SK-N-SH treated with all-trans-retinoic acid at 6 μM for 48 hours (cell line): ENCODE measurements around the gene C2CD3.

ENCODE experiments used
- ATAC-seq: fragments of 200-7000 bp; cut with Tn5 transposase; 3 replicates; pipeline ENCODE4 v1.9.1; 2020; ENCODE audit warnings: mild to moderate bottlenecking, moderate library complexity
- BACH2 ChIP-seq: fragments of 250-450 bp; sonication (Bioruptor Pico); IDR thresholded peaks from 2 replicates; pipeline ENCODE4 v1.9.0; 2021; ENCODE audit warnings: mild to moderate bottlenecking, borderline replicate concordance
- CSDC2 ChIP-seq: fragments of 250-450 bp; sonication (Bioruptor Pico); IDR thresholded peaks from 2 replicates; pipeline ENCODE4 v1.5.0; 2020; ENCODE audit warnings: mild to moderate bottlenecking, moderate library complexity
- GLIS3 ChIP-seq: fragments of 250-450 bp; sonication (Bioruptor Pico); IDR thresholded peaks from 2 replicates; pipeline ENCODE4 v1.5.0; 2020; ENCODE audit warnings: mild to moderate bottlenecking, moderate library complexity
- ISL1 ChIP-seq: fragments of 250-450 bp; sonication (Bioruptor Pico); IDR thresholded peaks from 2 replicates; pipeline ENCODE4 v2.1.2; 2022; ENCODE audit warnings: mild to moderate bottlenecking, moderate library complexity
- OSR1 ChIP-seq: fragments of 250-450 bp; sonication (Bioruptor Pico); IDR thresholded peaks from 2 replicates; pipeline ENCODE4 v1.8.0; 2022; ENCODE audit warnings: moderate library complexity, mild to moderate bottlenecking, inconsistent platforms
- PATZ1 ChIP-seq: fragments of 250-450 bp; sonication (Bioruptor Pico); IDR thresholded peaks from 2 replicates; pipeline ENCODE4 v1.8.0; 2020; ENCODE audit warnings: mild to moderate bottlenecking, moderate library complexity, borderline replicate concordance
- PPARA ChIP-seq: fragments of 250-450 bp; sonication (Bioruptor Pico); IDR thresholded peaks from 2 replicates; pipeline ENCODE4 v1.5.0; 2020; ENCODE audit warnings: mild to moderate bottlenecking, borderline replicate concordance
- RARB ChIP-seq: fragments of 250-450 bp; sonication (Bioruptor Pico); IDR thresholded peaks from 2 replicates; pipeline ENCODE4 v1.8.0; 2021; ENCODE audit warnings: mild to moderate bottlenecking, moderate library complexity
- SNAI2 ChIP-seq: fragments of 250-450 bp; sonication (Bioruptor Pico); IDR thresholded peaks from 2 replicates; pipeline ENCODE4 v1.5.0; 2020; ENCODE audit warnings: mild to moderate bottlenecking, moderate library complexity
- TCF4 ChIP-seq: fragments of 250-450 bp; sonication (Bioruptor Pico); IDR thresholded peaks from 2 replicates; pipeline ENCODE4 v1.8.0; 2021; ENCODE audit warnings: mild to moderate bottlenecking, moderate library complexity, borderline replicate concordance
- TOX ChIP-seq: fragments of 250-450 bp; sonication (Bioruptor Pico); IDR thresholded peaks from 2 replicates; pipeline ENCODE4 v1.8.0; 2021; ENCODE audit warnings: mild to moderate bottlenecking, moderate library complexity, borderline replicate concordance
- TSHZ2 ChIP-seq: fragments of 250-450 bp; sonication (Bioruptor Pico); IDR thresholded peaks from 2 replicates; pipeline ENCODE4 v1.5.0; 2020; ENCODE audit warnings: mild to moderate bottlenecking, moderate library complexity
- ZFP3 ChIP-seq: fragments of 250-450 bp; sonication (Bioruptor Pico); IDR thresholded peaks from 2 replicates; pipeline ENCODE4 v1.5.0; 2020; ENCODE audit warnings: mild to moderate bottlenecking, moderate library complexity
- ZFP30 ChIP-seq: fragments of 450-650 bp; formaldehyde crosslinking; IDR thresholded peaks from 2 replicates; pipeline ENCODE4 v1.5.0; 2022; ENCODE audit warnings: mild to moderate bottlenecking, moderate library complexity
- ZNF565 ChIP-seq: fragments of 450-650 bp; formaldehyde crosslinking; conservative IDR thresholded peaks from 2 replicates; pipeline ENCODE4 v1.5.0; 2020; ENCODE audit warnings: low read depth, mild to moderate bottlenecking, moderate library complexity
- ZNF70 ChIP-seq: fragments of 450-650 bp; formaldehyde crosslinking; IDR thresholded peaks from 2 replicates; pipeline ENCODE4 v1.5.0; 2020; ENCODE audit warnings: mild to moderate bottlenecking, moderate library complexity
- ZNF8 ChIP-seq: fragments of 450-650 bp; formaldehyde crosslinking; IDR thresholded peaks from 2 replicates; pipeline ENCODE4 v1.5.0; 2020; ENCODE audit warnings: mild to moderate bottlenecking, moderate library complexity
- TF ChIP-seq, protein P1 (sequence below): fragments of 250-450 bp; sonication (Bioruptor Pico); IDR thresholded peaks from 2 replicates; pipeline ENCODE4 v1.8.0; 2021; ENCODE audit warnings: low read depth, mild to moderate bottlenecking, moderate library complexity, borderline replicate concordance

The C2CD3 gene

GRCh38 chr11:74013141-74013540, 157.7 kb downstream of the C2CD3 start:
- TF ChIP-seq SNAI2 (CRISPR knock-in tag) (no peak), ZNF70 (CRISPR knock-in tag) (no peak), ZFP3 (CRISPR knock-in tag) (no peak), ZNF8 (CRISPR knock-in tag) (no peak), GLIS3 (no peak), TSHZ2 (CRISPR knock-in tag) (no peak)
- TF ChIP-seq, protein P1, sequence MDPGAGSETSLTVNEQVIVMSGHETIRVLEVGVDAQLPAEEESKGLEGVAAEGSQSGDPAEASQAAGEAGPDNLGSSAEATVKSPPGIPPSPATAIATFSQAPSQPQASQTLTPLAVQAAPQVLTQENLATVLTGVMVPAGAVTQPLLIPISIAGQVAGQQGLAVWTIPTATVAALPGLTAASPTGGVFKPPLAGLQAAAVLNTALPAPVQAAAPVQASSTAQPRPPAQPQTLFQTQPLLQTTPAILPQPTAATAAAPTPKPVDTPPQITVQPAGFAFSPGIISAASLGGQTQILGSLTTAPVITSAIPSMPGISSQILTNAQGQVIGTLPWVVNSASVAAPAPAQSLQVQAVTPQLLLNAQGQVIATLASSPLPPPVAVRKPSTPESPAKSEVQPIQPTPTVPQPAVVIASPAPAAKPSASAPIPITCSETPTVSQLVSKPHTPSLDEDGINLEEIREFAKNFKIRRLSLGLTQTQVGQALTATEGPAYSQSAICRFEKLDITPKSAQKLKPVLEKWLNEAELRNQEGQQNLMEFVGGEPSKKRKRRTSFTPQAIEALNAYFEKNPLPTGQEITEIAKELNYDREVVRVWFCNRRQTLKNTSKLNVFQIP = no peak
- no peak for ATAC-seq

GRCh38 chr11:74012074-74012809, 158.6 kb downstream of the C2CD3 start:
- TF ChIP-seq ZFP30 (CRISPR knock-in tag) = no peak
- no peak for TF ChIP-seq TOX (CRISPR knock-in tag)
- TF ChIP-seq RARB = no peak
- TF ChIP-seq, protein P1 = no peak
- TF ChIP-seq OSR1 (CRISPR knock-in tag) = no peak
- no peak for TF ChIP-seq ISL1 (CRISPR knock-in tag)
- no peak for TF ChIP-seq PATZ1 (CRISPR knock-in tag)
- no peak for TF ChIP-seq SNAI2 (CRISPR knock-in tag)
- no peak for TF ChIP-seq TCF4 (CRISPR knock-in tag)
- no peak for TF ChIP-seq BACH2 (CRISPR knock-in tag)
- no peak for ATAC-seq

GRCh38 chr11:74011360-74012073, 159.3 kb downstream of the C2CD3 start:
- TF ChIP-seq ISL1 (CRISPR knock-in tag) (no peak), RARB (no peak), ZFP3 (CRISPR knock-in tag) (no peak), ZNF565 (CRISPR knock-in tag) (no peak), CSDC2 (CRISPR knock-in tag) (no peak), TCF4 (CRISPR knock-in tag) (no peak), PATZ1 (CRISPR knock-in tag) (no peak), PPARA (CRISPR knock-in tag) (no peak)
- TF ChIP-seq, all 23 proteins: peak for 0
- ATAC-seq = no peak
